Measurements from ENCODE around the gene SIPA1L2.

SIPA1L2 gene

GRCh38 chr1:232590744-232591082 lies 39.2 kb downstream of the SIPA1L2 start:
- no peak for TF ChIP-seq CTCF (conservative IDR thresholded peaks at IDR 0.05; ENCODE audit: low read depth, low read length)
- no peak for DNase-seq (ENCODE audit: low read depth)
- no peak overlapping the region for H3K4me3 ChIP-seq (ENCODE audit: low read depth, low read length)

GRCh38 chr1:232589812-232590743 lies 39.9 kb downstream of the SIPA1L2 start:
- H3K4me3 ChIP-seq (ENCODE audit: low read depth, low read length) = no peak overlapping the region
- TF ChIP-seq CTCF (conservative IDR thresholded peaks at IDR 0.05; ENCODE audit: low read depth, low read length) = no peak

GRCh38 chr1:232589111-232589811 lies 40.7 kb downstream of the SIPA1L2 start:
- TF ChIP-seq CTCF (conservative IDR thresholded peaks at IDR 0.05; ENCODE audit: low read depth, low read length) = no peak
- no peak overlapping the region for H3K4me3 ChIP-seq (ENCODE audit: low read depth, low read length)

More at GRCh38 chr1:232589812-232590743, 39.9 kb downstream of the SIPA1L2 start:
- no peak for DNase-seq (ENCODE audit: low read depth)

DNA sequence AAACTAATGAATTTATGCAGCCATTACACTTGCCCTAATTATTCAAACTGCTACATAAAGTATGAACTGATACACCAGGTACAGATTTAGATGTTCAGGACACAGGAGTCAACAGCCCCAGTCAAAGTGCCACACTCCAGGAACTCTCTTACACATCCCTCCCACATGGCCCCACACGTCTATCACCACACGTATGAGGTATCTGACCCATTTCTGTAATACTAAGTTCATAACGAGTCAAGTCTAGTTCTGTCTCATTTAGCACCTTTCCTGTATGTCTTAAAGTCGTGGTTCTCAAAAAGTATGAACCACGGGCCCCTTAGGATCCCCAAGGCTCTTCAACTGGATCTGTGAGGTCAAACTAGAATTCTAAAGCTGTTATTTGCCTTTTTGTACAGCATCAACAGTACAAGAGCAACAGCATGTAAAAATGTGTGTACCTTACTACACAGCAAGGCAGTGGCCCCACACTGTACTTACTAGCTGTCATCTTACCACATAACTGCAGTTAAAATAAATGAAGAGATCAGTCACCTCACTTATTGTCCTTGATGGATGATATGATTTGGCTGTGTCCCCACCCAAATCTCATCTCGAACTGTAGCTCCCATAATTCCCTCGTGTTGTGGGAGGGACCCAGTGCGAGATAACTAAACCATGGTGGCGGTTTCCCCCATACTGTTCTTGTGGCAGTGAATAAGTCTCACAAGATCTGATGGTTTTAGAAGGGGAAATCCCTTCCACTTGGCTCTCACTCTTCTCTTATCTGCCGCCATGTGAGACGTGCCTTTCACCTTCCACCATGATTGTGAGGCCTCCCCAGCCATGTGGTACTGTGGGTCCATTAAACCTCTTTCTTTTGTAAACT lies 42.6 kb downstream of the SIPA1L2 start:
- no peak overlapping the region for H3K4me3 ChIP-seq (ENCODE audit: low read depth, low read length)
- no peak for DNase-seq (ENCODE audit: low read depth)
- TF ChIP-seq CTCF (conservative IDR thresholded peaks at IDR 0.05; ENCODE audit: low read depth, low read length) = no peak

More at GRCh38 chr1:232589111-232589811, 40.7 kb downstream of the SIPA1L2 start:
- no peak for DNase-seq (ENCODE audit: low read depth)

GRCh38 chr1:232586679-232587078 lies 43.3 kb downstream of the SIPA1L2 start:
- TF ChIP-seq CTCF (conservative IDR thresholded peaks at IDR 0.05; ENCODE audit: low read depth, low read length) = no peak
- no peak overlapping the region for H3K4me3 ChIP-seq (ENCODE audit: low read depth, low read length)
- DNase-seq (ENCODE audit: low read depth) = no peak

- no peak for DNase-seq (ENCODE audit: low read depth)
- TF ChIP-seq CTCF (conservative IDR thresholded peaks at IDR 0.05; ENCODE audit: low read depth, low read length) = no peak
- no peak overlapping the region for H3K4me3 ChIP-seq (ENCODE audit: low read depth, low read length)
Observed at GRCh38 chr1:232585486-232585885, 44.4 kb downstream of the SIPA1L2 start.

Data from choroid plexus epithelial cell (primary cell).